HuH-7 (cell line): Measurements from ENCODE around the gene PPP1R12C.
A peak's percentile ranks its signal among the peaks of the same experiment; 100 is the strongest.

Experiments used
- DNase-seq: peaks from one replicate; pipeline ENCODE4 v3.0.0; 2011; ENCODE audit warnings: low spot score

The PPP1R12C gene

DNA sequence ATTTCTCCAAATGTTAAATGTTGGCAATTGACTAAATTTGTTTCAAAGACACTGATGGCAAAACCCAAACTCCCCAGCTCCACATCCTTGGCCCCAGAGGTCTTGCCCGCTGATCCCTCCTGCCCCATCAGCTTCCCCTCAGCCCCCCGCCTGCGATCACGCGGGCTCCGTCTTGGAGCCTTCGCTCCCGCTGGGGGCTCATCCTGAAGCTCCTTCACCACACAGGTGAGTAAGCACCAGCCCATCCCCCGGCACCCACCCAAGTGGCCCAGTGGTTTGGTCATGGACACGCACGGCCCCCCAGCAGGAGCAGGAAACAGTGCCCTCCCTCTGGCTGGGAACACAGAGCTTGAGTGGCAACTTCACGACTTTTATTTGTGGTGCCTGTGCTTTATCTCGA is 26.9 kb downstream of the PPP1R12C start:
- no peak for DNase-seq

DNA sequence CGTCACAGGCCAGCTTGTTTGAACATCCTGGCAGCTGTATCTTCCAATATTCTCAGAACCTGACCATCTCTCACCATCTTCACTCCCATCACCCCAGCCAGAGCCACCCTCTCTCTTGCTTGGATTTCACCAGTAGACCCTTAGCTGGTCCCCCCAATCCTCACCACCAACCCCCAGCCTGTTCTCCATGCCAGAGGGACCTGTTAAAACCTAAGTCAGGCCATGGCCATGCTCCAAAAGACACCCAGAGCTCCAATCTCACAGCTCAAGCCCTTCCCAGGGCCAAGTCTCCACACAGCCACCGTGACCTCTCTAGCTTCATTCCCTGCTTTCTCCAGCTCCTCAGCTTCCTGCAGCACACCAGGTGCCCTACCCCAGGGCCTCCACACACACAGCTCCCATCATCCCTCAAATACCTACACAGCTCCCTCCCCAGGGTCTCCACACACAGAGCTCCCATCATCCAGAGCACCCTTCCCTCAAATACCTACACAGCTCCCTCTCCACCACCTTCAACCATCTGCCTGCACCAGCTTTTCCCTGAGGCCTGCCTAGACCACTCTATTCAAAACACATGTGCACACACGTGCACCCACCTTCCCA is 28.0 kb downstream of the PPP1R12C start:
- no peak for DNase-seq

DNA sequence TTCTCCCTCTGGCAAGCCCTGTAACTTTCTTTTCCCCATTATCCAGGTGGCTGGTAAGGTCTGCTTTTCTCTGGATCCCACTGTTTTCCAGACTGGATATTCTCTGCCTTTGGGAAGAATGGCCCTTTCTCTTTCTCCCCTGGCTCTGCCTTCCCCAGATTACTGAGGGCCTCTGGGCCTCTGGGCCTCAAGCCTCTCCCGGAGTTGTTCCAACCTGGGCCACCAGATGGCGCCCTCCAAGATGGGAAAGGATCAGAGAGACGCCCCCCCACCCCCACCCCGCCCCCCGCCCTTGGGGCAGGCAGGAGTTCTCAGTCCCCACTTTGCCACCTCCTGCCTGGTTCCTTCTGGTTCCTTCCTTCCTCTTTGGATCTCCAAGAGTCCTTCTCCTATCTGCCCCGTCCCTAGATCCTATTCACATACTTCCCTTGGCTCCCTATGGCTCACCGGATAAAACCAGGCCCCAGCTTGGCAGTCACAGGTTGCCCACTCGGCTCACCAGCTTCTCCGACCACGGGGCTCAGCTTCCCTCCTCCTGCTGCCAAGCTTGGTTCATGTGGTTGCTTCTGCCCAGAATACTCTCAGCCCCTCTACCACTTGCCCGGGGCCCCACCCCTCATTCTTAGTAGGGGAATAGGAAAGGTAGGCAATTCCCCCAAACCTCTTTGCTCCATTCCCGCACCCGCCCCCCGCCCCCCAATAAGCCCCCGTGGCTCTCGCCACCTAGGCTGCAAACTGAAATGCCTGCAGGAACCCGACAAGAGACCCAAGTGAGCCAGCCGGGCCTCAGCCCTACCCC is 28.7 kb downstream of the PPP1R12C start:
- peak; percentile 86 for DNase-seq

DNA sequence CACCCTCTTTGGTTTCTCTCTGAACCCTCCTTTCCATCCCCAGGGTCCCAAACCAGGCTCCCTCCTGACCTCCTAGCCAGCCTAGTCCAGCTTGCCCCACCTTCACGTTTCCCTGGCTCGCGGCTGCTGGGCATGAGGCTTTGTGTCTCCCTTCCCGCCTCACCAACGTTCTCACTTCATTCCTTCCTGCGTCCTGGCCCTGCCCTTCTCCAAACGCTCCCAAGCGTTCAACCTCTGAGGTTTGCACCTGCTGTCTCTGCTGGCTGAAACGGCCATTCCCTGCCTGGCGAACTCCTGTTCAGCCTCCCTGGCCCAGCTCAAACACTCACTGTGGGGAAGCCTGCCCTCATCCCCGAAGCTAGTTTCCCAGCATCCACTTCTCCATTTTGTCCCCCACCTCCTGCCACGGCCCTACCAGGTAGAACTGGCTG is 29.4 kb downstream of the PPP1R12C start:
- DNase-seq: no peak

DNA sequence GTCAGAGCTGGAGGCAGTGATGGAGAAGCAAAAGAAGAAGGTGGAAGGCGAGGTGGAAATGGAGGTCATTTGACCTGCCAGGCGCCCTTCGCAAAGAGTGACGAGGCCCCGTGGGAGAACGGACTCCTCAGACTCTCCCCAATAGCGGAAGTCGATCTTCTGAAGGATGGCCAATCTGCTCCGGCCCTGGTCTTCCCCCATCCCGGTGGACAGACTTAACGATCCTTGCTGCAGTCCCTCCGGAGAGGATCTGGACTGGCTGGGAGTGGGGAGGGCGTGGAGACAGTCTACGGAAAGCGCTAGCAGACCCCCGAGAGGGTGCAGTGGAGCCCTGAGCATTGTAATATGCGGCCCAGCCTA is 29.9 kb downstream of the PPP1R12C start:
- DNase-seq: no peak

DNA sequence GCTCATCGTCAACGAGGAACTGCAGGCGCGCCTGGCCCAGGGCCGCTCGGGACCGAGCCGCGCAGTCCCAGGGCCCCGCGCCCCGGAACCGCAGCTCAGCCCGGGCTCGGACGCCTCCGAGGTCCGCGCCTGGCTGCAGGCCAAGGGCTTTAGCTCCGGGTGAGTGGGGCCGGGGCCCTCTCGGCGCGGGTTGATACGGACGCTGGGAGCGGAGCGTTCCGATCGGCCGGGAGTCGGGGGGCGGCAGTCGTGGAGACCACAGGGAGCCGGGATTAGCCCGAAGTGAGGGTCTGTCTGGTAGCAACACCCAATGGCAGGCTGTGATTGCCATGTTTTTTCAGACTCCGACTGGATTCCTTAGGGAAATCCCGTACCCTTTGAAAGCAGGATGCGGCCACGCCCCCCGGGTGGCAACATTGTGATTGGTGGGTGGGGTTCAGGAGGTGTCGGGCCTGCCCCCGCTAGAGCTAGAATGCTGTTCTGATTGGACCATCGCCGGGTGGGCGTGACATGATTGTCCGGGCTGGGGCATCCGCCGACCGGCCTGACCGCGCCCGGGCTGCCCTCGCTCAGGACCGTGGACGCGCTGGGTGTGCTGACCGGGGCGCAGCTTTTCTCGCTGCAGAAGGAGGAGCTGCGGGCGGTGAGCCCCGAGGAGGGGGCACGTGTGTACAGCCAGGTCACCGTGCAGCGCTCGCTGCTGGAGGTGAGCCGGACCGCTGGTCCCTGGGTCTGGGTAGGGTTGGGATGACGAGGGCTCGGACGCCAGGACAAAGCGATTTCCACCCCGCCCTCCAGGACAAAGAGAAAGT is 30.5 kb downstream of the PPP1R12C start:
- no peak for DNase-seq

DNA sequence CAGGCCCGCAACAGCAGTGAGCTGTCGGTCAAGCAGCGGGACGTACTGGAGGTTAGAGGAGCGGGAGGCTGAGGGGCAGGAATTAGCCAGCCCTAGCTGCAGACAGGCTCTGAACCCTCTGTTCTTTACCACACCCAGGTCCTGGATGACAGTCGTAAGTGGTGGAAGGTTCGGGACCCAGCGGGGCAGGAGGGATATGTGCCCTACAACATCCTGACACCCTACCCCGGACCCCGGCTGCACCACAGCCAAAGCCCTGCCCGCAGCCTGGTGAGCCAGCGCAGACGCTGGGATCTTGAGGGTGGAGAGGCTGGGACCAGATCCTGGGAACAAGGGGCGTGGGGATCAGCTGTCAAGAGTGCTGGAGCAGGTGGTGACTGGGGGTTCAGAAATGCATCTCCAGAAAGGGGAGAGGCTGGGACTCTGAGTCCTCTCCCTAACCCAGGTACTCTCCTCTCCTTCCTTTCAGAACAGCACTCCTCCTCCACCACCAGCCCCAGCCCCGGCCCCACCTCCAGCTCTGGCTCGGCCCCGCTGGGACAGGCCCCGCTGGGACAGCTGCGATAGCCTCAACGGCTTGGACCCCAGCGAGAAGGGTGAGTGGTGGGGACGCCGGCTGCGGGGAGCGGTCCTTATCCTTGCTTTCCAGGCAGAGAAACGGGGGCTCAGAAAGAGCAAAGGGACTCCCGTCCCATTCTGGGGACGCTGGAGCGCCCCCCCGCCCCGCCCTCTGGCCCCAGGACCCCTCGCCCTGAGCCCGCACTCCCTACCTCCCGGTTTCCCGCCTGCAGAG is 31.3 kb downstream of the PPP1R12C start:
- DNase-seq: no peak

DNA sequence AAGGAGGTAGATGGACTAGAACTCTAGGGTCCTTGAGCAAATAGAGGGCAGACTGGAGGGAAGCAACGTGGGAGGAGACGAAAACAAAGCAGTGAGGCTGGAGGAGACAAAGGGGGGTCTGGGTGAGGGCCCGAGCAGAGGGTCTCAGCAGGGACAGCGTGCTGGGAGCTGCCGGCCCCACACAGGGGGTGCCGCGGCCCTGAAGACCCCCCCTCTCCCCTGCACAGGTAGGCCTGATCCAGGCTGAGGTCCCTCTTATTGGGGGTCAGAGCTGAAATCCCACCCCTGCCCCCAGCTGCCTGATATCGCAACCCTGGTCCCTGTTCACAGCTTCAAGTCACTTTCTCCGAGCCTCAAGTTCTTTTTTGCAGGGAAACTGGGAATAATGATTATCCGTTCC is 33.0 kb downstream of the PPP1R12C start:
- DNase-seq: no peak

DNA sequence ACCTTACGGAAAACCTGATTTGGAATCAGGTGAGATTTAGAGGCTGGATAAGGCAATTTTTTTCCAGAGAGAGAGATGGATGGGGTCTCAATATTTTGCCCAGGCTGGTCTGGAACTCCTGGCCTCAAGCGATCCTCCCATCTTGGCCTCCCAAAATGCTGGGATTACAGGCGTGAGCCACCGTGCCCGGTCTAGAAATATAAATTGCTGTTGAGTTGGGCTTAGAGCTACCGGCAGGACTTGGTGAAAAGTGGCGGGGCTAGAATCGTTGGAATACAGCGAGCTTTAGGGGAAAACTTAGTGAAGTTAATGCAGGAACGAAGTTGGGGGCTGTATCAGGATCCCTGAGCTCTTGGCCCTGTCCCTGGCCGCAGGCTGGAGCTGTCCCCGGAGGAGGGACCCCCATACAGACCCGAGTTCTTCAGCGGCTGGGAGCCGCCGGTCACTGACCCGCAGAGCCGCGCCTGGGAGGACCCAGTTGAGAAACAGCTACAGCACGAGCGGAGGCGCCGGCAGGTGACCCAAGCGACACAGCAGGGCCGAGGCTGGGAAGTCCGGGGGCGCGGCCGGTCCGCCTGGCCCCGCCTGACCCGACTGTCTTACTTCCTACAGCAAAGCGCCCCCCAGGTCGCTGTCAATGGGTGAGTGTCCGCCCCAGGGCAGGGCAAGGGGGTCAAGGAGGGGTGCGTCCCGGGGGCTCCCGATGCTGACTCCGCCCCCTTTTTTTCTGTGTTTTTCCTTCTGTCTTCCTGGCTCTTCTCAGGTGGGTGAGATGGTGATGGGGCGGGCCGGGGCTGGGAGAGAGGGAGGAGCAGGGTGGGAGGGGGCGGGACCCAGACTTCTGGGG is 34.2 kb downstream of the PPP1R12C start:
- DNase-seq: peak; percentile 71

DNA sequence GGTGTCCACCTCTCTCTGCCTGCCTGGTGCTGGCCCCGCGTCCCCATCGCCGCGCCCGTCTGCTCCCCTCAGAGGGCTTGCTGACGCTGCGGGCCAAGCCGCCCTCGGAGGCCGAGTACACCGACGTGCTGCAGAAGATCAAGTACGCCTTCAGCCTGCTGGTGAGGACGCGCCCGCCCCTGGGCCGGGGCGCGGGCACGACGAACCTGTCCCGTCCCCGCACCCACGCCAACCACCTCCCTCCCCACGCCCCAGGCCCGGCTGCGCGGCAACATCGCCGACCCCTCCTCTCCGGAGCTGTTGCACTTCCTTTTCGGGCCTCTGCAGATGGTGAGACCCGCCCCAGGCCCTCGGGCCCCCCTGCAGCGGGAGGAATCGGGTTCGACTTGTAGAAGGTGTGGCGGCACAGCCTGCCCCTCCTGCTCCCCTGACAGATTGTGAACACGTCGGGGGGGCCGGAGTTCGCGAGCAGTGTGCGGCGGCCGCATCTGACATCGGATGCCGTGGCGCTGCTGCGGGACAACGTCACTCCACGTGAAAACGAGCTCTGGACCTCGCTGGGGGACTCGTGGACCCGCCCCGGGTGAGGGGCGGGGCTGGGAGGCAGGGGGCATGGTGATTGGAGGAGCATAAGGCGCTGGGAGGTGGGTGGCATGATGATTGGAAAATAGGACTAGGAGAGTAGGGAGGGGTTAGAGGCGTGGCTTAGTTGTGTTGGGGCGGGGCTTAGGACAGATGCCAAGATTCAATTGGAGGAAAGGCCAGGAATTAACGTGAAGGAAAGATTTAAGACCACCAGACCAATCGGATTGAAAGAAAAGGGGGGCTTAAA is 35.2 kb downstream of the PPP1R12C start:
- DNase-seq: peak; percentile 82

DNA sequence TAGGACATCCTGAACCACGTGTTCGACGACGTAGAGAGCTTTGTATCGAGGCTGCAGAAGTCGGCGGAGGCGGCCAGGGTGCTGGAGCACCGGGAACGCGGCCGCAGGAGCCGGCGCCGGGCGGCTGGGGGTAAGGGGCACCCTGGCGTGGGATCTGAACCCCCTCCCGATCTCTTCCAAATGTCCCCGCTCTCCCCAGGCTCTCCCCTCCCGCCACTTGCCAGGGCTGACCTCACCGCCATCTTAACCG is 35.7 kb downstream of the PPP1R12C start:
- no peak for DNase-seq

DNA sequence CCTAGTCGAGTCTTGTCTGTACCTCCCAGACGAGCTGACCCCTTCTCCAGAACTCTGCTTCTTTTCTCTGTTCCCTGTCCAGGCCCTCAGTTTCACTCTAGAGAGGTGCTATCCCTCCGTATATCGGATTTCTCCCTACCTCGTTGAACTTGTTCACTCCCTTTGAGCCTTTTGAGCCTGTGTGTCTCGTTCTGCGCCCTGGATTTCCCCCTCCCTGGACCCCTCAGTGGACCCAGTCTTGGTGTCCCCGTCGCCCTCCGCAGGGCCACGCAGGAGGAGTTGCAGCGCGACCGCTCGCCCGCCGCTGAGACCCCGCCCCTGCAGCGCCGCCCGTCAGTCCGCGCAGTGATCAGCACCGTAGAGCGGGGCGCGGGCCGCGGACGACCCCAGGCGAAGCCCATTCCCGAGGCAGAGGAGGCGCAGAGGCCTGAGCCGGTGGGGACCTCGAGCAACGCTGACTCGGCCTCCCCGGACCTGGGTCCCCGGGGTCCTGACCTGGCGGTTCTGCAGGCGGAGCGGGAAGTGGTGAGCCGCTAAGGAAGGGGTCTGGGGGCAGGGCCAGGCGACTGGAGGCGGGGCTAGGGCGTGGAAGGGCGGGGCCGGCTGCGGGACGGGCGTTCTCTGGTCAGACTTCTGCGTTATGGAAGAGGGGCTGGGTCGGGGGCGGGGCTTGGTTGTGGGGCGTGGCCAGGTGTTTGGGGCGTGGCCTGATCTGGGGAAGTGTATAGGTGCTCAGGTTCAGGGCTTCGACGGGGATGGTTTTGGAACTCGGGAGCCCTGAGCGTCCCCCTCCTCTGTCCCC is 36.3 kb downstream of the PPP1R12C start:
- DNase-seq: peak; percentile 95

DNA sequence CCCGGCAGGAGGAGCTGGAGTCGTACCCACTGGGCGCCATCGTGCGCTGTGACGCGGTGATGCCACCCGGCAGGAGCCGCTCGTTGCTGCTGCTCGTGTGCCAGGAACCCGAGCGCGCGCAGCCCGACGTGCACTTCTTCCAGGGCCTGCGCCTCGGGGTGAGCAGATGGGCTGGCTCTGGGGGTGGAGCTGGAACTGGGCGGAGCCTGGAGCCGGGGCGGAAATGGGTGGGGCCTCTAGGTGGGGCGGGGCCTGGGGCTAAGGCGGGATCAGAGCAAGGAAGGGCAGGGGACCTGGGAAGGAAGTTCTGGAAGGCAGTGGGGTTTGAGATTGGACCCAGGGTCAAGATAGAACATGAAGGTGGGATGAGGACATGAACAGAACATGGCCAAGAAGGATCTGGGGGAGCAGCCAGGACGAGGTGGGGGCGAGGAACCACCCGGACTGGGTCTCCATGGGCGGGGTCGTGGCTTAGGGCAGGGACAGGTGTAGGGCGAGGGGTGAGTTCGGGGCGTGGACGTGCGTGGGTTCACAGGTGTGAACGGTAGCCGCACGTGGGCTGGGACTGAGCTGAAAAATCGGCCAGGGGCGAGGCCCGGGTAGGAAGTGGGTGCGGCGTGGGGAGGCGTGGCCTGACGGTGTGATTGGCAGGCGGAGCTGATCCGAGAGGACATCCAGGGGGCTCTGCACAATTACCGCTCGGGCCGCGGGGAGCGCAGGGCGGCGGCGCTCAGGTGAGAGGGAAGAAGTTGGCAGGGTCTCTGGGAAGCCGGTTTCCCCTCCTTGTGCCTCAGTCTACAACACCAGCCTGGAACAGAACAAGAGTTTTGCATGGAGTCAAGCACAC is 37.1 kb downstream of the PPP1R12C start:
- DNase-seq: peak; percentile 87

DNA sequence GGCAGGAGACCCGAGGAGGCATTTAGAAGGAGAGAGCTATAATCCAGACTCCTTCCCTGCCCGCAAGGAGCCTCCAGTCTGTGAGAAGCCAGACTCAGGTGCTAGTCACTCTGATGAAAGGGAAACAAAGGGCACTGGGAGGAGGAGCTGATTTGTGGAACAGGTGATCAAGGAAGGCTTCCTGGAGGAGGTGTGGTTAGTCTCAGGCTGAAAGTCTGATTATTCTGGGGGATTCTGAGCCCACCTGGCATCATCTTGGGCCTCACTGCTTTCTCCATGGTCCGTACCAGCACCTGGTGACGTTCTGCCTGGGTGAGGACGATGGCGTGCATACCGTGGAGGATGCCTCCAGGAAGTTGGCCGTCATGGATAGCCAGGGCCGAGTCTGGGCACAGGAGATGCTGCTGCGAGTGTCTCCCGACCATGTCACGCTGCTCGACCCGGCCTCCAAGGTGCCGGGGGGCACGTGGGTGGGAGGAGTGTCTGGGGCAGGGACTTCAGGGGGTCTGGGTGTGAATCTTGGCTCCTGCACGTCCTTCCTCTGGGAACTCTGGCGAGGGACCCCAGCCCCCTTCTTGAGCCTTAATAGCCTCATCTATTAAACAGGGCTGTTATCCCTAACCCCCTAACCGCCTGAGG is 37.9 kb downstream of the PPP1R12C start:
- DNase-seq: no peak

DNA sequence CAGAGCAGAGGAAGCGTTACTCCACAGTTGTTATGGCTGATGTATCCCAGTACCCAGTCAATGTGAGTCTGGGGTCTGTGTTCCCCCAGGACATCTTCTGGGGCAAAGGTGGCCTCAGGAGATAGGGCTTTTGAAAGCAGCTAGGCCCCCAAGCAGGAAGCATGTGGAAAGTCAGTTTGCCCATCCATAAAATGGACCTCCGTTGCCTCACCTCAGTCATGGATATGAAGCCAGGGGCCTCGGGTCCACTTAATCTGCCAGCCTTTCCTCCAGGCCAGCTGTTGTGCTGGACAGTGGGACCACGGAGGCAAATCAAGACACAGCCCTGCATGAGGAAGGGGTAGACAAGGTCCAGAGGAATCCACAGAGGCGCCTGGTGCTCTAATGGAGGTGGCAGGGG is 38.4 kb downstream of the PPP1R12C start:
- DNase-seq: no peak

DNA sequence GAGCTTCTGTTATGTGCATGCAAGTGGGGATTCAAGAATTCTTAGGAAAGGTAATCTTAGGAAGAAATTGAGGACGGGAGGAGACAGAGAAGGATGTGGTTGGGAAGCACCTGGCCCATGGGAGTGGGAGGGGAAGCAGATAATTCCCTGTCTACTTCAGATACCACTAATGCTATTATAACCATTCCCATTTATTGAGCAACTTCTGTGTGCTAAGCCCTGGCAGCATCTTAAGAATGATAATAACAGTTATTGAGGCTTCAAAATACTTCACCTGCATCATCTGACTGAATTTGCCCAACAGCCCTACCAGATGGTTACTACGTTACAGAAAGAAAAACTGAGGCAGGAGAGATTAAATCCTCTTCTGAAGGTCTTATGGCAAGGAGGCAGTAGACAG is 40.3 kb downstream of the PPP1R12C start:
- no peak for DNase-seq

DNA sequence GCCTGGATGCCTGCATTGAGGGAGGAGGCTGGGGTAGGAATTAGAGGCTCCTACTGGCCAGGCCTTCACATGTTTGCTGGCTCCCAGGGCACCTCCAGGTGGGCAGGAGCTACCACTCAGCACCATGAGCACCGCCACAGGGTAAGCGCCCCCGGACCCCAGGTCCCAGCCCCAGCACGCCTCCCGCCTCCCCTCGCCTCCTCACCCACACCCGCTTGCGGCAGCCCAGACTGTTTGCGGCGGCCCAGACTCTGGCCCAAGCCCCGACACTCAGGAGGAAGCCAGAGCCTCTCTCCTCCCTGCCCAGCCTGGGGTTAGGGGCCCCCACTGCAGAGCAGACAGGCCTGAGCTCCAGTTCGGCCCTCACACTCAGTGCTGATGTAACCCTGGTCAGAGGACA is 41.1 kb downstream of the PPP1R12C start:
- no peak for DNase-seq

DNA sequence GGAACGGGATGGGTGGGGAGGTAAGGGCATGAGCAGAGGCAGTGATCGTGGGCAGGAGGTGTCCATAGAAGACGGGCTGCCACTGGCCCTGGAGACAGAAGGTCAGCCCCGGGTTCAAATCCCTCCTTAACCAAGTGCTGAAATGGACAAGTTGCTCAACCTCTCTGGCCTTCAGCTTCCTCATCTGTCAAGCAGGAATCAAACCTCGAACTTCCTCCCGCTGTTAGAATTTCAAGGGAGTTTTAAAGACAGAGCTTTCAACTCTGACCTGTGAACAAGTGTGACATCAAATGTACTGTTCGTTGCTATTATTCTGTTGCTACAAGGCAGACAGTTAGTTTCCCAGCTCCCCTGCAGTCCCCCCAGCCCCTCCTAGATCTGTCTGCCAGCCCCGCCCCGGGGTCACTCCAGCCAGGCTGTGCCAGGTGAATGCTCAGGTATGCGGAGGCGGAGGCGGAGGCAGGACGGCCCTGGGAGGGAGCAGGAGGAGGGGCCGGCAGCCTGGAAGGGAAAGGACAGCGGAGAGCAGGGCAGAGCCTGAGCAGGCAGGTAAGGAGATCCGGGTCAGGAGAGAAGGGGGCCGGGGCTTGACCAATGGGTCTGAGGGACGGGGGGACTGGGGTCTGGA is 42.0 kb downstream of the PPP1R12C start, which contains the start of gene EPS8L1:
TSS of gene EPS8L1 (plus strand) at position 499 of the 628 bp plus-strand sequence. CDS start 576 bp downstream, outside the sequence.
- no peak for DNase-seq
